ENCODE measurements around the gene IDH1. TPM values are rescaled to one million over a fixed set of nuclear protein-coding genes. Genes with fewer than 3 reads are reported as not detected.

IDH1 gene
- total and polyA plus RNA-seq, 2 donors from 2014 or later, result 53.1 to 95.7 TPM

- TF ChIP-seq, protein P1, sequence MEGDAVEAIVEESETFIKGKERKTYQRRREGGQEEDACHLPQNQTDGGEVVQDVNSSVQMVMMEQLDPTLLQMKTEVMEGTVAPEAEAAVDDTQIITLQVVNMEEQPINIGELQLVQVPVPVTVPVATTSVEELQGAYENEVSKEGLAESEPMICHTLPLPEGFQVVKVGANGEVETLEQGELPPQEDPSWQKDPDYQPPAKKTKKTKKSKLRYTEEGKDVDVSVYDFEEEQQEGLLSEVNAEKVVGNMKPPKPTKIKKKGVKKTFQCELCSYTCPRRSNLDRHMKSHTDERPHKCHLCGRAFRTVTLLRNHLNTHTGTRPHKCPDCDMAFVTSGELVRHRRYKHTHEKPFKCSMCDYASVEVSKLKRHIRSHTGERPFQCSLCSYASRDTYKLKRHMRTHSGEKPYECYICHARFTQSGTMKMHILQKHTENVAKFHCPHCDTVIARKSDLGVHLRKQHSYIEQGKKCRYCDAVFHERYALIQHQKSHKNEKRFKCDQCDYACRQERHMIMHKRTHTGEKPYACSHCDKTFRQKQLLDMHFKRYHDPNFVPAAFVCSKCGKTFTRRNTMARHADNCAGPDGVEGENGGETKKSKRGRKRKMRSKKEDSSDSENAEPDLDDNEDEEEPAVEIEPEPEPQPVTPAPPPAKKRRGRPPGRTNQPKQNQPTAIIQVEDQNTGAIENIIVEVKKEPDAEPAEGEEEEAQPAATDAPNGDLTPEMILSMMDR (IDR thresholded peaks at IDR 0.05; ENCODE audit: borderline replicate concordance, extremely low read depth, insufficient read depth), result no peak
- DNase-seq (peak in 2 of 5 donors; percentile 25 to 34), FAIRE-seq (no peak)
- peaks cover 0 to 17% (median 0%) of the 10 kb centered on the region in 3 donors for H3K36me3 ChIP-seq (ENCODE audit: control insufficient read depth in 2 of 3, insufficient read depth in 3 of 3, low read length in 3 of 3)
- no peak overlapping the region for H3K9ac ChIP-seq (ENCODE audit: low read length in 3 of 3)
- H3K27ac ChIP-seq (ENCODE audit: low read depth in 2 of 2, low read length in 2 of 2), result no peak overlapping the region
- no peak overlapping the region for H3K4me3 ChIP-seq (ENCODE audit: low read length in 3 of 3)
- H3K27me3 ChIP-seq (ENCODE audit: control insufficient read depth, insufficient read depth, low read length), result no peaks in the 10 kb centered on the region
- intact Hi-C loops (cut with DNase I), result no loop called here
- peaks cover 3 to 11% (median 4%) of the 10 kb centered on the region in 3 donors for H3K4me1 ChIP-seq (ENCODE audit: control insufficient read depth in 2 of 3, insufficient read depth in 2 of 3, low read depth in 1 of 3, low read length in 3 of 3)
- H3K9me3 ChIP-seq (ENCODE audit: control insufficient read depth in 2 of 3, insufficient read depth in 1 of 3, low read length in 3 of 3), result no peaks in the 10 kb centered on the region
Observed at GRCh38 chr2:208256192-208256782, 1.4 kb upstream of the IDH1 start.

GRCh38 chr2:208255557-208256106 lies 761 bp upstream of the IDH1 start:
- peak overlapping the region; percentile 71 to 93 (median 74) for H3K4me3 ChIP-seq (ENCODE audit: low read length in 3 of 3)
- peak overlapping the region; percentile 69 to 77 for H3K27ac ChIP-seq (ENCODE audit: low read depth in 2 of 2, low read length in 2 of 2)
- no peaks in the 10 kb centered on the region for H3K27me3 ChIP-seq (ENCODE audit: control insufficient read depth, insufficient read depth, low read length)
- DNase-seq, result no peak
- peaks cover 0 to 19% (median 4%) of the 10 kb centered on the region in 3 donors for H3K36me3 ChIP-seq (ENCODE audit: control insufficient read depth in 2 of 3, insufficient read depth in 3 of 3, low read length in 3 of 3)
- H3K9me3 ChIP-seq (ENCODE audit: control insufficient read depth in 2 of 3, insufficient read depth in 1 of 3, low read length in 3 of 3), result no peaks in the 10 kb centered on the region
- peak overlapping the region; percentile 11 to 80 (median 47) for H3K9ac ChIP-seq (ENCODE audit: low read length in 3 of 3)
- TF ChIP-seq, protein P1 (IDR thresholded peaks at IDR 0.05; ENCODE audit: borderline replicate concordance, extremely low read depth, insufficient read depth), result no peak
- H3K4me1 ChIP-seq (ENCODE audit: control insufficient read depth in 2 of 3, insufficient read depth in 2 of 3, low read depth in 1 of 3, low read length in 3 of 3), result peaks cover 3 to 13% (median 4%) of the 10 kb centered on the region in 3 donors
- FAIRE-seq, result no peak
- intact Hi-C loops (cut with DNase I), result no loop called here

- no peak for FAIRE-seq
- Histone ChIP-seq H3K4me1 (ENCODE audit: control insufficient read depth in 2 of 3, insufficient read depth in 2 of 3, low read depth in 1 of 3, low read length in 3 of 3) (peaks cover 3 to 14% (median 4%) of the 10 kb centered on the region in 3 donors), H3K36me3 (ENCODE audit: control insufficient read depth in 2 of 3, insufficient read depth in 3 of 3, low read length in 3 of 3) (peaks cover 0 to 19% (median 6%) of the 10 kb centered on the region in 3 donors), H3K27me3 (ENCODE audit: control insufficient read depth, insufficient read depth, low read length) (no peaks in the 10 kb centered on the region), H3K9me3 (ENCODE audit: control insufficient read depth in 2 of 3, insufficient read depth in 1 of 3, low read length in 3 of 3) (no peaks in the 10 kb centered on the region), H3K4me3 (ENCODE audit: low read length in 3 of 3) (peak overlapping the region; percentile 93 to 99 (median 97)), H3K27ac (ENCODE audit: low read depth in 2 of 2, low read length in 2 of 2) (peak overlapping the region; percentile 71 to 83), H3K9ac (ENCODE audit: low read length in 3 of 3) (peak overlapping the region; percentile 73 to 96 (median 75))
- TF ChIP-seq, protein P1 (IDR thresholded peaks at IDR 0.05; ENCODE audit: borderline replicate concordance, extremely low read depth, insufficient read depth), result peak; percentile 75
- peak; percentile 90 to 94 (median 93) for DNase-seq
- intact Hi-C loops (cut with DNase I), result no loop called here
Observed at GRCh38 chr2:208254118-208254870, 577 bp downstream of the IDH1 start.

All from kidney (tissue), 14 donors.